ENCODE measurements around the gene NUDT4B. TPM values are rescaled to one million over a fixed set of nuclear protein-coding genes. Genes with fewer than 3 reads are reported as not detected.
"Not testable (repeated sequence)": the region's sequence is repeated elsewhere in the genome, so short reads cannot be mapped to it uniquely, and the experiment has no call there.

The NUDT4B gene
- total RNA-seq, 4 donors from 2014 or later, result 29.5 to 59.0 TPM; not detected in 2

DNA sequence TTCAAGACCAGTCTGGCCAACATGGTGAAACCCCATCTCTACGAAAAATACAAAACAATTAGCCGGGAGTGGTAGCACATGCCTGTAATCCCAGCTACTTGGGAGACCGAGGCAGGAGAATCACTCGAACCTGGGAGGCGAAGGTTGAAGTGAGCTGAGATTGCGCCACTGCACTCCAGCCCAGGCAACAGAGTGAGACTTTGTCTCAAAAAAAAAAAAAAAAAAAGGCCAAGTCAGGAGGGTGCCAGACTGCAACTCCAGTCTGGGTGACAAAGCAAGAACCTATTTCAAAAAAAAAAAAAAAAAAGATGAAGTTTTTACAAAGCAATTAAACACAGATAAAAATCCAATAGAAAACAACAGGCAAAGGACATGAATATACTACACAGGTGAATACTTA lies 9.9 kb upstream of the NUDT4B start:
- DNase-seq; H3K4me1 ChIP-seq; H3K27ac ChIP-seq; H3K27me3 ChIP-seq; H3K9me3 ChIP-seq; intact Hi-C loops (cut with DNase I; ENCODE audit: low total_unique reads); H3K4me3 ChIP-seq; in situ Hi-C loops (cut with MboI; ENCODE audit: low pct_ligation_motif_present in 1 of 4, low pct_unique_long_range_greater_than_20kb in 1 of 4, low sequenced_read_pairs in 3 of 4); H3K36me3 ChIP-seq: not testable (repeated sequence)
- WGBS, 2 donors (ENCODE audit: low coverage in 1 of 2), result no CpG with 5 or more reads among the region's 6 CpGs

DNA sequence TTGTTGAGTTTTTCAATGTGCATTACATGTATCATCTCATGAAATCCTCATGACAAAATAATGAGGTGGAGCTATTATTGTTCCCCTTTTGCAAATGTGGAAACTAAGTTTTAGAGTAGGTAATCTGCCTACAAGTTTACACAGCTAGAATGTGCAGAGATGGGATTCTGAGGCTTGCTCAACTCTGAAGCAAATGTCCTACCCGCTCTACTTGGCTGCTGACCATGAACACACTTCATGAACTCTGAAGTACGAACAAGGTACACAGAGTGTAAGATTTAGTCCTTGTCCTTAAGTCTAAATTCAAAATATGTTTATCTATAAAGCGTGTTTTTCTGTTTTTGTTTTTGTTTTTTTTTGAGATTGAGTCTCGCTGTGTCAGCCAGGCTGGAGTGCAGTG lies 5.4 kb upstream of the NUDT4B start:
- H3K4me1 ChIP-seq; H3K27me3 ChIP-seq; in situ Hi-C loops (cut with MboI; ENCODE audit: low pct_ligation_motif_present in 1 of 4, low pct_unique_long_range_greater_than_20kb in 1 of 4, low sequenced_read_pairs in 3 of 4); intact Hi-C loops (cut with DNase I; ENCODE audit: low total_unique reads); H3K27ac ChIP-seq; DNase-seq; H3K4me3 ChIP-seq; H3K36me3 ChIP-seq; H3K9me3 ChIP-seq: not testable (repeated sequence)
- no CpG with 5 or more reads among the region's 4 CpGs for WGBS, 2 donors (ENCODE audit: low coverage in 1 of 2)

DNA sequence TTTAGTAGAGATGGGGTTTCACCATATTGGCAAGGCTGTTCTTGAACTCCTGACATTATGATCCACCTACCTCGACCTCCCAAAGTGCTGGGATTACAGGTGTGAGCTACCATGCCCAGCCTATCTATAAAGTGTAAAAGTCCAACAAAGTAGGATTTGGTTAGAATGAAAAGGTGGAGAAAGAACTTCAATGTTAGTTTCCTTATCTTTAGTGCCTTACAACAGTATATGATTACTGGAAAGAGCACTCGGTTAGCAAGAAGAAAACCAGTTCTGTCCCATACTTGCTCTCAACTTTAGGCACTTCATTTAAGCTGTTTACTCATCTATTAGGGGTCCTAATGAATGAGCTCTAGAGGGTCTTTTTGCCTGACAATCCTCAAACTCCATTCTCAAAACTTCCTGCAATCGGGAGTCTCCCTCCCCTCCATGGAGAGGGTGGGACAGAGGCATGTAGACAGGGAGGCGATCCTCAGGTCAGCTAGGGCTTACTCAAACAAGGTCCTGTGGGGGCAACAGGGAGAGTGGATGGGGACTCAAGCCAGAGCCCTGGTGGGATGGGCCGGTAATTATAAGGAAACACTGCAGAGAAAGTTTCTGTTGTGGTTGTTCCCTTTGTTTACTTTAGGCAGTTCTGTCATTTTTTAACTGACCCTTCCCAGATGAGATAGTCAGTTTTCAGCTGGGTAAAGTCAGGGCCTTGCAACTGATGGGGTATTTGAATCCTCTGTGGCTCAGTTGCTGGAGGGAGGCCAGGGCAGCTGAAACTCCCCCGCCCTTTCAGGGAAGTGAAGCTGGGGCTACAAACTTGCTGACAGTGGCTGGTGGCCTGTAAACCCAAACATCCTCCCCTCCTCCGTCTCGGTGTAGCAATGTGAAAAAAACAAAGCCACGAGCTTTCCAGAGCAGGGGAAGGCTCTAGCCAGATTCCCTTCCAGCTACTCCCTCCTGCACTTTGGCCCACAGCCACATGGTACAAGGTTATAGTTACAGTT lies 4.6 kb upstream of the NUDT4B start:
- H3K4me3 ChIP-seq; in situ Hi-C loops (cut with MboI; ENCODE audit: low pct_ligation_motif_present in 1 of 4, low pct_unique_long_range_greater_than_20kb in 1 of 4, low sequenced_read_pairs in 3 of 4); H3K4me1 ChIP-seq; H3K27me3 ChIP-seq; H3K9me3 ChIP-seq; H3K27ac ChIP-seq; DNase-seq; intact Hi-C loops (cut with DNase I; ENCODE audit: low total_unique reads); H3K36me3 ChIP-seq: not testable (repeated sequence)
- WGBS, 2 donors (ENCODE audit: low coverage in 1 of 2), result no CpG with 5 or more reads among the region's 9 CpGs

DNA sequence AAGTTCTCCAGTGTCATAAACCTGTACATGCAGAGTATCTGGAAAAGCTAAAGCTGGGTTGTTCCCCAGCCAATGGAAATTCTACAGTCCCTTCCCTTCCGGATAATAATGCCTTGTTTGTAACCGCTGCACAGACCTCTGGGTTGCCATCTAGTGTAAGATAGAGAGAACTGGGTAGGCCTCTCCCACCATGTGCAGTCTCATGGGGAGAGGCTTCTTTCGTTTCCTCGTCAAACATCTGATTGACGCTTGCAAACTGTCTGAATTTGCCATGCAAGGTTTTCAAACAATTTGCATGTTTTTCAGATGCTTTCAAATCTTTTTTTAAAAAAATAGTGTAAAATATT lies 734 bp downstream of the NUDT4B start:
- H3K4me1 ChIP-seq; in situ Hi-C loops (cut with MboI; ENCODE audit: low pct_ligation_motif_present in 1 of 4, low pct_unique_long_range_greater_than_20kb in 1 of 4, low sequenced_read_pairs in 3 of 4); H3K9me3 ChIP-seq; H3K27me3 ChIP-seq; H3K36me3 ChIP-seq; H3K4me3 ChIP-seq; DNase-seq; H3K27ac ChIP-seq; intact Hi-C loops (cut with DNase I; ENCODE audit: low total_unique reads): not testable (repeated sequence)
- WGBS, 2 donors (ENCODE audit: low coverage in 1 of 2), result no CpG with 5 or more reads among the region's 5 CpGs

DNA sequence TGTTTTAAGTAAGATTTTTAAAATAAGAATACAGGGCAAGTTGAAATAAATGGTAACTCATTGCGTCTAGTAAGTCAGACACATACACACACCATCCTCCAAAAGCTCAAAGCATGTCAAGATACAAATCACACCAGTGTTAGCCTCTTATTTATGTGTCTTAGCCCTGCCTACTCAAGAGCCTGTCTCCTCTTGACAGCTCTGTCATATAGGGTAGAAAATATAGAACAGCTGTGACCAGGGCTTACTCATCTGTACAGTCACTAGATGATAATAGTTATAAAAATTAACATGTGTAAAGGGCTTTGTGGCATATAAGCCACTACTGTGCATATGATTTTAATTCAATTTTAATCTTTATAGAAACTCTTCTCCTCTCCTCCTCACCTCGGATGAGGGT lies 7.7 kb downstream of the NUDT4B start:
- H3K27me3 ChIP-seq; intact Hi-C loops (cut with DNase I; ENCODE audit: low total_unique reads); DNase-seq; H3K4me3 ChIP-seq; in situ Hi-C loops (cut with MboI; ENCODE audit: low pct_ligation_motif_present in 1 of 4, low pct_unique_long_range_greater_than_20kb in 1 of 4, low sequenced_read_pairs in 3 of 4); H3K9me3 ChIP-seq; H3K36me3 ChIP-seq; H3K4me1 ChIP-seq; H3K27ac ChIP-seq: not testable (repeated sequence)
- no CpG with 5 or more reads among the region's 2 CpGs for WGBS, 2 donors (ENCODE audit: low coverage in 1 of 2)

DNA sequence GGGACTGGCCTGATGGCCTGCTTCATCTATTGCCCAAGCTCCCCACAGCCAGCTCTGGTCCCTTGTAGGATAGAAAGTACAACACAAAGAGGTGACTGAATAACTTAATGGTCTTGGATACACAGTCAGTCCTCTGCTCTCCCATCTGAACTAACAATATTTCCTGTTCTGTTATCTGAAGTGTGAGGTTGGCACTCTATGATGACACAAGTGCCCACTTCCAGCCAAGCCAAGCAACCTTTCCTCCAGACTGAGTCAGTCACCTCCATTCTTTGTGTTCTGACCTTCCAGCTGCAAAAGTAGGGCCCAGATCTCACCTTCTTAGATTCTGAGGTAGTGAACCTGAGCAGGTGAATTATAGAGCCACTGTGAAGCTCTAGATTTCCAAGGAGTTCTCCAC lies 8.9 kb downstream of the NUDT4B start:
- in situ Hi-C loops (cut with MboI; ENCODE audit: low pct_ligation_motif_present in 1 of 4, low pct_unique_long_range_greater_than_20kb in 1 of 4, low sequenced_read_pairs in 3 of 4); H3K27ac ChIP-seq; H3K36me3 ChIP-seq; H3K27me3 ChIP-seq; H3K9me3 ChIP-seq; H3K4me1 ChIP-seq; H3K4me3 ChIP-seq; intact Hi-C loops (cut with DNase I; ENCODE audit: low total_unique reads); DNase-seq: not testable (repeated sequence)

DNA sequence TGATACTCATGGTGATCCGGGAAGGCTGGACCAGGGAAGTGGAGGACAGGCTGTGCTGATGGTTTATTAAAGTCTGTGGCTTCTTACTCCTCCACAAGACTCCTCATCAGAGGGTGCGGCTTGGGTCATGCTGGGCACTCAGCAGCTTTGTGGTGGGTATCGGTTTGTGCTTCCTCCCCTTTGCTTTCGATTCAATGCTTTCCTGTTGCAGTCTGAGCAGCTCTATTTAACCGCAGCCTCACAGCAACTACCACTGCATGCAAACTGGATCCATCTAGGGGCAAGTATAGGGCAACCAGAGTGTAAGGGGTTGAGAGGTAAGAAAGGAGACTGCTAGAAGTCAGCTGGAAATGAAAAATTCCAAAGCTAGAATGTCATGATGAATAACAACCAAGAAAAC lies 9.8 kb downstream of the NUDT4B start:
- H3K27me3 ChIP-seq; H3K4me3 ChIP-seq; H3K27ac ChIP-seq; intact Hi-C loops (cut with DNase I; ENCODE audit: low total_unique reads); H3K36me3 ChIP-seq; DNase-seq; H3K9me3 ChIP-seq; in situ Hi-C loops (cut with MboI; ENCODE audit: low pct_ligation_motif_present in 1 of 4, low pct_unique_long_range_greater_than_20kb in 1 of 4, low sequenced_read_pairs in 3 of 4); H3K4me1 ChIP-seq: not testable (repeated sequence)
- WGBS, 2 donors (ENCODE audit: low coverage in 1 of 2), result no CpG with 5 or more reads among the region's 5 CpGs

DNA sequence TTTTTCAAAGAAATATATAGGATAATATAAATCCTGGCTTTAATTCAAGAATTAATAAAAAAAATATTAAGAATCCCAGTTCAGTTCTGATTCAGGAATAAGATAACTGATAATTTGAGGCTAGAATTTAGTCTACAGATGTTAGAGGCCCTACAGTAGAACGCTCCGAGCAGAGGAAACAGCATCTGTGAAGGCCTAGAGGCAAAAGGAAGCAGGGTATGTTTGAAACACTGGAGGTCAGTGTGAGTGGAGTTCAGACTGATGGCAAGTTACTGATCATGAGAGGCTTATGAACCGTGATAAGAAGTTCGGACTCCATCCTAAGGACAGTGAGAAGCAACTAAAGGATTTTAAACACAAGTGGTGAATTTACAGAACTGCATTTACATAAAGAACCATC lies 10.4 kb downstream of the NUDT4B start:
- no CpG with 5 or more reads among the region's 4 CpGs for WGBS, 2 donors (ENCODE audit: low coverage in 1 of 2)
- H3K4me3 ChIP-seq; H3K4me1 ChIP-seq; H3K27ac ChIP-seq; in situ Hi-C loops (cut with MboI; ENCODE audit: low pct_ligation_motif_present in 1 of 4, low pct_unique_long_range_greater_than_20kb in 1 of 4, low sequenced_read_pairs in 3 of 4); H3K27me3 ChIP-seq; H3K9me3 ChIP-seq; DNase-seq; H3K36me3 ChIP-seq; intact Hi-C loops (cut with DNase I; ENCODE audit: low total_unique reads): not testable (repeated sequence)

DNA sequence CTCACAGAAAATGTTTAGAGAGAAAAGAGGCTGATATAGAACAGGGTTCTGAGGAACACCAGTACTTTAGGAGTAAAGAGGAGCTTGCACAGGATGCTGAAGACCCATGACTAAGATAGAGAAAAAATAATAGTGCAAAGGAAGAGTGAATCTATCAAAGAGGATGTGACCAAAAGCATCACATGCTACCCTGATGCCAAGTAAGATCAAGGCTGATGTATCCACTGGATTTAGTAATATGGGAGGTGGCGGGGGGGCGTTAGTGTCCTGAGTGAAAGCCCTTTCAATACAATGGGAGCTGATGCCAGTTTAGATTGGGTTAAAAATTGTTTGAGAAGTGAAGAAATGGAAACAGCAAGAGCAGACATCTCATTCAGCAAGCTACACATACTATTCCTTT lies 11.2 kb downstream of the NUDT4B start:
- intact Hi-C loops (cut with DNase I; ENCODE audit: low total_unique reads); in situ Hi-C loops (cut with MboI; ENCODE audit: low pct_ligation_motif_present in 1 of 4, low pct_unique_long_range_greater_than_20kb in 1 of 4, low sequenced_read_pairs in 3 of 4): not testable (repeated sequence)

DNA sequence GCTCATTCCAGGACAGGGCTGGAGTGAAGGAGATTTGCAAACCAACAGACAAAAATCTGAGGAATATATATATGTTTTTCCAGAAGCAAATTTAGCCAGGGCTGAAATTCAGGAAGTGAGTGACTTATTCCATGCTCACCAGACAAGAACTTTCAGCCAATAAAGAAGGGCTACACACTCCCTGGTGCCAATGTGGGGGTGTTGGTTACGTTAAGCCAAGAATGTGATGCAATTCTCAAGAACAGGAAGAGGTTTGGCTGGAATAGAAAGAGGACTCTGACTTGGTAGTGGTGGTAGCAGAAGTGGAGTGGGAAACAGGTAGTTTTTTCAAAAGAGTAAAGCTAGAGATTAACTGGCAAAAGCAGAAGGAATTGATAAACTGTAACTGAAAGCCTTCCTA lies 11.6 kb downstream of the NUDT4B start:
- no CpG with 5 or more reads among the region's 1 CpG for WGBS, 2 donors (ENCODE audit: low coverage in 1 of 2)
- H3K4me1 ChIP-seq; H3K36me3 ChIP-seq; DNase-seq; H3K27ac ChIP-seq; in situ Hi-C loops (cut with MboI; ENCODE audit: low pct_ligation_motif_present in 1 of 4, low pct_unique_long_range_greater_than_20kb in 1 of 4, low sequenced_read_pairs in 3 of 4); H3K27me3 ChIP-seq; H3K4me3 ChIP-seq; intact Hi-C loops (cut with DNase I; ENCODE audit: low total_unique reads); H3K9me3 ChIP-seq: not testable (repeated sequence)

More for the DNA sequence above, 11.2 kb downstream of the NUDT4B start:
- H3K27ac ChIP-seq, H3K9me3 ChIP-seq, H3K36me3 ChIP-seq, H3K4me1 ChIP-seq, H3K27me3 ChIP-seq, H3K4me3 ChIP-seq: not testable (repeated sequence)
- DNase-seq, result peak; percentile 10
- 89 to 100% methylated on average over 1 to 2 of the region's 2 CpGs for WGBS, 2 donors (ENCODE audit: low coverage in 1 of 2)

DNA sequence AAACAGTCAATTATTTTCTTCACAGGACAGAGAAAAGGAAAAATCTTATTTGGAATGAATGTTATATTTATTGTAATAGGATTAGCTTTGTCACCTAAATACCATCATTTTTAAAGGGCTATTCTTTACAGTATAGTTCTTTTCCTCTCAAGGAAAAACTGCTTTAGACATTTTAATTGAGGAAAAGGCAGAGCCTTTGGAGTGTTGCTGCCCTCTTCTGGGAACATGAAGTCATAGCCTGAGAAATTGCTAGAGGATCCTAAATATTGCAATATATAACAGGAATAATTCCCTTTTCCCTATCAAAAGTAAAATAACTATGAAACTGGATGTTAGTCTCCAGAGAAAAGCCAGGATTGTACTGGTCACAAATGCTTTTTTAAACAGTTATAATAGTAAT lies 12.8 kb downstream of the NUDT4B start:
- H3K4me1 ChIP-seq; DNase-seq; H3K9me3 ChIP-seq; H3K36me3 ChIP-seq; in situ Hi-C loops (cut with MboI; ENCODE audit: low pct_ligation_motif_present in 1 of 4, low pct_unique_long_range_greater_than_20kb in 1 of 4, low sequenced_read_pairs in 3 of 4); H3K27me3 ChIP-seq; intact Hi-C loops (cut with DNase I; ENCODE audit: low total_unique reads); H3K27ac ChIP-seq; H3K4me3 ChIP-seq: not testable (repeated sequence)

Measured in transverse colon (tissue), 4 donors.